HEK293 (cell line): ENCODE measurements around the gene MAN1C1.
A peak's percentile ranks its signal among the peaks of the same experiment; 100 is the strongest.

ENCODE experiments used
- CTCF ChIA-PET: fragments of 350-600 bp; formaldehyde crosslinking; extraction: SDS; loops from one replicate; lab custom pipeline; 2021; ENCODE audit warnings: antibody characterized with exemption; lab: Yijun Ruan, JAX
- POLR2A ChIA-PET: fragments of 300-600 bp; formaldehyde crosslinking; extraction: SDS; loops from one replicate; lab custom pipeline; 2020; ENCODE audit warnings: antibody characterized with exemption, inconsistent platforms; lab: Yijun Ruan, JAX
- H3K27ac ChIP-seq: fragments of 200-500 bp; sonication (Bioruptor generic); 2 replicates; pipeline ENCODE4 v1.5.1; 2014; ENCODE audit warnings: low read depth, low read length, control low read depth, inconsistent platforms; ENCODE audit errors: extremely low read depth
- H3K36me3 ChIP-seq, 2 experiments: fragments of 200-500 bp in 1 of 2; sonication (Bioruptor generic) in 1 of 2; 1 replicate in 1 of 2; 2 replicates in 1 of 2; pipeline ENCODE4 v1.5.1; 2014 to 2017; ENCODE audit warnings: inconsistent platforms in 2 of 2, low read length in 2 of 2; ENCODE audit not compliant: control insufficient read depth in 2 of 2, insufficient read depth in 1 of 2
- H3K4me1 ChIP-seq: fragments of 200-500 bp; sonication (Bioruptor generic); 2 replicates; pipeline ENCODE4 v1.5.1; 2014; ENCODE audit warnings: mild to moderate bottlenecking, low read length, inconsistent platforms; ENCODE audit not compliant: control insufficient read depth, insufficient read depth
- H3K4me3 ChIP-seq: 2 replicates; pipeline ENCODE4 v1.5.1; 2011; ENCODE audit warnings: low read depth, mild to moderate bottlenecking, control low read depth, low read length, moderate library complexity
- H3K9me3 ChIP-seq: fragments of 200-500 bp; sonication (Bioruptor generic); 2 replicates; pipeline ENCODE4 v1.5.1; 2014; ENCODE audit warnings: low read depth, low read length, inconsistent platforms; ENCODE audit not compliant: control insufficient read depth, insufficient read depth
- EGR2 ChIP-seq: fragments of 450-650 bp; formaldehyde crosslinking; IDR thresholded peaks from 2 replicates; pipeline ENCODE4 v1.5.1; 2016; ENCODE audit warnings: low read depth, missing biosample characterization, missing genetic modification characterization
- GLIS1 ChIP-seq: fragments of 450-650 bp; formaldehyde crosslinking; IDR thresholded peaks from 2 replicates; pipeline ENCODE4 v1.5.1; 2016; ENCODE audit warnings: missing biosample characterization, missing genetic modification characterization
- PATZ1 ChIP-seq: fragments of 450-650 bp; formaldehyde crosslinking; IDR thresholded peaks from 2 replicates; pipeline ENCODE4 v1.5.1; 2016; ENCODE audit warnings: missing biosample characterization, missing genetic modification characterization
- SALL2 ChIP-seq: fragments of 450-650 bp; formaldehyde crosslinking; IDR thresholded peaks from 2 replicates; pipeline ENCODE4 v1.5.0; 2017; ENCODE audit warnings: missing biosample characterization, mild to moderate bottlenecking, missing genetic modification characterization, borderline replicate concordance
- TRIM28 ChIP-seq: IDR thresholded peaks from 2 replicates; pipeline ENCODE4 v1.6.1; 2011; ENCODE audit warnings: low read length, control low read depth, borderline replicate concordance
- ZFHX2 ChIP-seq: fragments of 450-650 bp; formaldehyde crosslinking; conservative IDR thresholded peaks from 2 replicates; pipeline ENCODE4 v1.5.1; 2016; ENCODE audit warnings: missing biosample characterization, missing genetic modification characterization
- ZIC2 ChIP-seq: fragments of 450-650 bp; formaldehyde crosslinking; IDR thresholded peaks from 2 replicates; pipeline ENCODE4 v1.5.1; 2016; ENCODE audit warnings: missing biosample characterization, missing genetic modification characterization
- ZNF132 ChIP-seq: fragments of 450-650 bp; formaldehyde crosslinking; IDR thresholded peaks from 2 replicates; pipeline ENCODE4 v1.5.1; 2017; ENCODE audit warnings: missing biosample characterization, missing genetic modification characterization, borderline replicate concordance
- ZNF18 ChIP-seq: fragments of 450-650 bp; formaldehyde crosslinking; IDR thresholded peaks from 2 replicates; pipeline ENCODE4 v1.5.1; 2016; ENCODE audit warnings: missing biosample characterization, missing genetic modification characterization
- ZNF211 ChIP-seq: fragments of 450-650 bp; formaldehyde crosslinking; IDR thresholded peaks from 2 replicates; pipeline ENCODE4 v1.5.1; 2016; ENCODE audit warnings: low read depth, missing biosample characterization, missing genetic modification characterization
- ZNF292 ChIP-seq: fragments of 450-650 bp; formaldehyde crosslinking; IDR thresholded peaks from 2 replicates; pipeline ENCODE4 v1.5.1; 2016; ENCODE audit warnings: low read depth, missing biosample characterization, missing genetic modification characterization, borderline replicate concordance
- ZNF404 ChIP-seq: fragments of 450-650 bp; formaldehyde crosslinking; IDR thresholded peaks from 2 replicates; pipeline ENCODE4 v1.5.1; 2017; ENCODE audit warnings: missing biosample characterization, missing genetic modification characterization
- ZNF423 ChIP-seq: fragments of 450-650 bp; formaldehyde crosslinking; IDR thresholded peaks from 2 replicates; pipeline ENCODE4 v1.5.1; 2016; ENCODE audit warnings: missing biosample characterization, missing genetic modification characterization
- ZNF558 ChIP-seq: fragments of 450-650 bp; formaldehyde crosslinking; IDR thresholded peaks from 2 replicates; pipeline ENCODE4 v1.5.1; 2016; ENCODE audit warnings: missing biosample characterization, missing genetic modification characterization
- ZNF623 ChIP-seq: fragments of 450-650 bp; formaldehyde crosslinking; IDR thresholded peaks from 2 replicates; pipeline ENCODE4 v1.5.1; 2016; ENCODE audit warnings: missing biosample characterization, missing genetic modification characterization
- ZNF624 ChIP-seq: fragments of 450-650 bp; formaldehyde crosslinking; IDR thresholded peaks from 2 replicates; pipeline ENCODE4 v1.5.1; 2017; ENCODE audit warnings: missing biosample characterization, missing genetic modification characterization
- ZNF626 ChIP-seq: fragments of 450-650 bp; sonication (Bioruptor Pico); formaldehyde crosslinking; IDR thresholded peaks from 2 replicates; pipeline ENCODE4 v1.5.1; 2018; ENCODE audit warnings: missing biosample characterization, missing genetic modification characterization, inconsistent platforms
- ZNF660 ChIP-seq: fragments of 450-650 bp; IDR thresholded peaks from 2 replicates; pipeline ENCODE4 v1.5.1; 2018; ENCODE audit warnings: missing biosample characterization, mild to moderate bottlenecking, missing genetic modification characterization
- ZNF664 ChIP-seq: fragments of 450-650 bp; formaldehyde crosslinking; IDR thresholded peaks from 2 replicates; pipeline ENCODE4 v1.5.1; 2016; ENCODE audit warnings: missing biosample characterization, missing genetic modification characterization
- ZNF791 ChIP-seq: fragments of 450-650 bp; formaldehyde crosslinking; IDR thresholded peaks from 2 replicates; pipeline ENCODE4 v1.5.1; 2016; ENCODE audit warnings: missing biosample characterization, missing genetic modification characterization
- ZSCAN4 ChIP-seq: fragments of 450-650 bp; formaldehyde crosslinking; IDR thresholded peaks from 2 replicates; pipeline ENCODE4 v1.5.1; 2017; ENCODE audit warnings: missing biosample characterization, missing genetic modification characterization

MAN1C1 gene

GRCh38 chr1:25806418-25806817 is 189.8 kb downstream of the MAN1C1 start:
- CTCF ChIA-PET = interaction anchor here (1.4 kb wide), 1 partner anchor 12 kb away, joined by 4 read pairs; no protein-coding TSS in a partner anchor
- H3K9me3 ChIP-seq = no peaks in the 10 kb centered on the region
- H3K36me3 ChIP-seq = peaks cover 3 to 78% of the 10 kb centered on the region in 2 experiments; a peak in 2 of 3 replicates
- POLR2A ChIA-PET = no interaction called here
- TF ChIP-seq PATZ1 (tag by site-specific recombination) = peak; percentile 42; the same call in 1 of the 2 replicates
- no peak for TF ChIP-seq ZNF18 (tag by site-specific recombination)
- no peak for TF ChIP-seq ZNF211 (tag by site-specific recombination)
- TF ChIP-seq ZNF623 = no peak
- no peak for TF ChIP-seq ZNF558 (tag by site-specific recombination)
- TF ChIP-seq SALL2 (tag by site-specific recombination) = no peak
- no peak for TF ChIP-seq ZNF791 (tag by site-specific recombination)
- TF ChIP-seq ZFHX2 (tag by site-specific recombination) = peak; percentile 97
- TF ChIP-seq ZNF660 = no peak
- peak; percentile 75 for TF ChIP-seq ZIC2 (tag by site-specific recombination)
- TF ChIP-seq EGR2 (tag by site-specific recombination) = peak; percentile 96
- H3K4me3 ChIP-seq = no peak overlapping the region
- H3K27ac ChIP-seq = no peak overlapping the region
- no peaks in the 10 kb centered on the region; the same call in 1 of the 2 replicates for H3K4me1 ChIP-seq

- H3K36me3 ChIP-seq = peaks cover 10 to 82% of the 10 kb centered on the region in 2 experiments; a peak in 2 of 3 replicates
- TF ChIP-seq ZIC2 (tag by site-specific recombination) = peak; percentile 58
- no peak for TF ChIP-seq ZNF404 (tag by site-specific recombination)
- peak; percentile 71 for TF ChIP-seq GLIS1 (tag by site-specific recombination)
- TF ChIP-seq ZNF664 (tag by site-specific recombination) = no peak
- H3K27ac ChIP-seq = no peak overlapping the region
- no peaks in the 10 kb centered on the region for H3K4me1 ChIP-seq
- H3K4me3 ChIP-seq = no peak overlapping the region
- POLR2A ChIA-PET = no interaction called here
- CTCF ChIA-PET = interaction anchor here (0.6 to 1.4 kb wide), 5 partner anchors 9 to 115 kb away, joined by 3 to 4 read pairs (median 3); no protein-coding TSS in a partner anchor
- H3K9me3 ChIP-seq = no peaks in the 10 kb centered on the region
These were observed 191.1 kb downstream of the MAN1C1 start for GRCh38 chr1:25807480-25808390.

- ChIA-PET POLR2A (interaction anchor here (1.9 to 2.7 kb wide), 2 partner anchors 8 to 561 kb away, joined by 5 to 14 read pairs; partner anchors contain the start of genes RSRP1 and SELENON), CTCF (interaction anchor here (0.7 to 2.9 kb wide), 5 partner anchors 10 to 199 kb away, joined by 3 to 17 read pairs (median 3); no protein-coding TSS in a partner anchor)
- Histone ChIP-seq H3K4me1 (no peaks in the 10 kb centered on the region), H3K27ac (no peak overlapping the region), H3K9me3 (no peaks in the 10 kb centered on the region), H3K36me3 (peaks cover 7 to 91% of the 10 kb centered on the region in 2 experiments; a peak in 2 of 3 replicates), H3K4me3 (no peak overlapping the region)
- TF ChIP-seq ZSCAN4 (tag by site-specific recombination) (no peak), ZNF558 (tag by site-specific recombination) (no peak), ZNF292 (no peak), ZNF132 (tag by site-specific recombination) (no peak), SALL2 (tag by site-specific recombination) (no peak), TRIM28 (no peak), ZNF423 (no peak), ZNF626 (tag by site-specific recombination) (no peak), PATZ1 (tag by site-specific recombination) (peak; percentile 20; the same call in 1 of the 2 replicates), ZNF624 (tag by site-specific recombination) (no peak)
These were observed 192.1 kb downstream of the MAN1C1 start for GRCh38 chr1:25808481-25809244.
